Naive thymus-derived CD4-positive, alpha-beta T cell (primary cell): ENCODE results near the gene RPGRIP1. TPM values are rescaled to one million over a fixed set of nuclear protein-coding genes. Genes with fewer than 3 reads are reported as not detected.
"Not testable (repeated sequence)": the region's sequence is repeated elsewhere in the genome, so short reads cannot be mapped to it uniquely, and the experiment has no call there.

Source experiments
- ATAC-seq: fragments of 150-1000 bp; cut with Tn5 transposase; 2 replicates; pipeline ENCODE4 v1.10.0; 2021; ENCODE audit warnings: mild to moderate bottlenecking, moderate library complexity
- CTCF ChIA-PET: fragments of 350-600 bp; sonication (Branson Sonifier 250); formaldehyde crosslinking; loops from one replicate; lab custom pipeline; 2021; ENCODE audit warnings: antibody characterized with exemption; lab: Charles Lee
- POLR2A ChIA-PET: fragments of 350-600 bp; sonication (Branson Sonifier 250); formaldehyde crosslinking; loops from one replicate; lab custom pipeline; 2021; ENCODE audit warnings: antibody characterized with exemption, inconsistent platforms; lab: Charles Lee
- DNase-seq, 9 donors: peaks; one replicate each; pipeline versions ENCODE4 v3.0.0 to v3.0.0-alpha.2; 2020 to 2022; ENCODE audit warnings: mixed read lengths in 1 of 9
- H3K27ac ChIP-seq: one replicate; pipeline ENCODE4 v1.7.0; 2013; ENCODE audit warnings: mild to moderate bottlenecking, low read depth, low read length, moderate library complexity
- H3K27me3 ChIP-seq, 2 donors: one replicate each; pipeline ENCODE4 v1.7.0; 2013; ENCODE audit warnings: low read length in 2 of 2, mild to moderate bottlenecking in 2 of 2, moderate library complexity in 2 of 2; ENCODE audit not compliant: control insufficient read depth in 2 of 2, insufficient read depth in 2 of 2
- H3K36me3 ChIP-seq, 3 experiments: 1 replicate in 2 of 3; 2 replicates in 1 of 3; pipeline ENCODE4 v1.7.0; 2013; ENCODE audit warnings: low read length in 3 of 3, mild to moderate bottlenecking in 3 of 3, moderate library complexity in 1 of 3; ENCODE audit not compliant: insufficient read depth in 3 of 3, control insufficient read depth in 2 of 3
- H3K4me1 ChIP-seq, 2 donors: one replicate each; pipeline ENCODE4 v1.7.0; 2013; ENCODE audit warnings: low read length in 2 of 2, mild to moderate bottlenecking in 2 of 2, moderate library complexity in 1 of 2; ENCODE audit not compliant: control insufficient read depth in 2 of 2, insufficient read depth in 2 of 2
- H3K4me3 ChIP-seq: 2 replicates; pipeline ENCODE4 v1.7.0; 2013; ENCODE audit warnings: mild to moderate bottlenecking, low read length
- H3K9me3 ChIP-seq, 3 experiments: 1 replicate in 2 of 3; 2 replicates in 1 of 3; pipeline ENCODE4 v1.7.0; 2013; ENCODE audit warnings: low read length in 3 of 3; ENCODE audit not compliant: control insufficient read depth in 2 of 3
- H3K27ac Mint-ChIP-seq, 9 donors: one replicate each; pipeline ENCODE4 v1.8.0; 2020 to 2022; ENCODE audit warnings: mixed read lengths in 9 of 9, mild to moderate bottlenecking in 8 of 9, moderate library complexity in 5 of 9, inconsistent platforms in 2 of 9
- H3K27me3 Mint-ChIP-seq, 5 donors: one replicate each; pipeline ENCODE4 v1.8.0; 2021 to 2022; ENCODE audit warnings: mixed read lengths in 5 of 5, mild to moderate bottlenecking in 1 of 5
- H3K36me3 Mint-ChIP-seq, 5 donors: one replicate each; pipeline ENCODE4 v1.8.0; 2020 to 2022; ENCODE audit warnings: mixed read lengths in 5 of 5, mild to moderate bottlenecking in 3 of 5, inconsistent platforms in 1 of 5
- H3K4me1 Mint-ChIP-seq, 7 donors: one replicate each; pipeline ENCODE4 v1.8.0; 2020 to 2022; ENCODE audit warnings: mixed read lengths in 7 of 7, mild to moderate bottlenecking in 3 of 7, inconsistent platforms in 1 of 7
- H3K4me3 Mint-ChIP-seq, 10 donors: one replicate each; pipeline ENCODE4 v1.8.0; 2020 to 2022; ENCODE audit warnings: mild to moderate bottlenecking in 10 of 10, mixed read lengths in 10 of 10, moderate library complexity in 6 of 10, inconsistent platforms in 2 of 10
- H3K9me3 Mint-ChIP-seq, 11 donors: one replicate each; pipeline ENCODE4 v1.8.0; 2020 to 2022; ENCODE audit warnings: mixed read lengths in 11 of 11, mild to moderate bottlenecking in 4 of 11, inconsistent platforms in 1 of 11, moderate library complexity in 1 of 11
- intact Hi-C, 2 donors: fragments of 100-400 bp; cut with micrococcal nuclease; formaldehyde crosslinking; loops; one replicate each; pipeline ENCODE4 v1.15.1; 2023
- polyA plus RNA-seq, 2 donors: library from polyadenylated mRNA; unstranded; fragments of 300-500 nt; fragmentation: Illumina TruSeq; gene quantifications; one replicate each; pipeline ENCODE4 v1.2.3, GENCODE V29; 2021
- total RNA-seq, 6 experiments: library from RNA in 5 of 6; stranded (reverse) in 5 of 6; gene quantifications; 1 replicate in 5 of 6; 2 replicates in 1 of 6; pipeline ENCODE4 v1.2.3 and lab custom pipeline; 2021 to 2026

Gene RPGRIP1
- total and polyA plus RNA-seq, 7 experiments from 2014 or later: 0.24 to 1.5 TPM; not detected in 5

DNA sequence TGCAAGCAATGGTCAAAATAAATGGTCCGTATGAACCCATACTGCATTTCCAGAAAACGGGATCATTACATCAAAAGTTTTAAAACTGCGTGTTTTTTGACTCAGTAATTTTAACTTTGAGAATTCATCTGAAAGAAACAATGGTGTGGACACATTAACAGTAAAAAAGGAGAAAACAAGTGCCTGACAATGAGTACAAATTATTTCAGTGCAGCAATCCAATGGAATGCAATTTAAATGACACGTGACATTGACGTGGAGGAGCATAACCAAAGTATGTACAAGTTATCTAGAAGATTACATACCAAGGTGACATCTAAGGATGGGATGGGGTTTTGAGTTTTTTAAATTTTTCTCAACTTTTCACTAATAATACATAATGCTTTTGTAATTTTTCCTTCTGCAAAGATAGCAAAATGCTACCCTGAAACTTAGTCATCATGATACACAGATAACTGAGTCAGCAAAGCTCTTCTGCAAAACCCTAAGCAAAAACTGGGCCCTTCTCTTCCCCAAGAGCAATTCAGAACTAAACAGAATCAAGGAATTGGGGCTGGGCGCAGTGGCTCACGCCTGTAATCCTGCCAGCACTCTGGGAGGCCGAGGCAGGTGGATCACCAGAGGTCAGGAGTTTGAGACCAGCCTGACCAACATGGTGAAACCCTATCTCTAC lies 31.0 kb upstream of the RPGRIP1 start:
- H3K36me3 ChIP-seq: peaks cover 0 to 45% (median 4%) of the 10 kb centered on the region in 3 experiments
- no peak overlapping the region for H3K4me3 ChIP-seq
- CTCF ChIA-PET: interaction anchor here (0.6 kb wide), 2 partner anchors 112 to 473 kb away, joined by 3 to 5 read pairs; no protein-coding TSS in a partner anchor
- peaks cover 8 to 40% of the 10 kb centered on the region in 2 donors for H3K4me1 ChIP-seq
- no peaks in the 10 kb centered on the region for H3K27me3 Mint-ChIP-seq
- POLR2A ChIA-PET: no interaction called here
- H3K27ac Mint-ChIP-seq: peak overlapping the region in 5 of 9 donors; percentile 21 to 65 (median 38)
- intact Hi-C loops: no loop called here
- peak overlapping the region in 2 of 10 donors; percentile 3 to 6 for H3K4me3 Mint-ChIP-seq
- peaks cover 0 to 58% (median 37%) of the 10 kb centered on the region in 5 donors for H3K36me3 Mint-ChIP-seq
- no peaks in the 10 kb centered on the region for H3K9me3 ChIP-seq
- ATAC-seq (no peak), DNase-seq (no peak)
- no peaks in the 10 kb centered on the region for H3K27me3 ChIP-seq
- no peak overlapping the region for H3K27ac ChIP-seq
- peaks cover 32 to 78% (median 62%) of the 10 kb centered on the region in 7 donors for H3K4me1 Mint-ChIP-seq
- peaks cover 0 to 1% (median 0%) of the 10 kb centered on the region in 11 donors for H3K9me3 Mint-ChIP-seq

DNA sequence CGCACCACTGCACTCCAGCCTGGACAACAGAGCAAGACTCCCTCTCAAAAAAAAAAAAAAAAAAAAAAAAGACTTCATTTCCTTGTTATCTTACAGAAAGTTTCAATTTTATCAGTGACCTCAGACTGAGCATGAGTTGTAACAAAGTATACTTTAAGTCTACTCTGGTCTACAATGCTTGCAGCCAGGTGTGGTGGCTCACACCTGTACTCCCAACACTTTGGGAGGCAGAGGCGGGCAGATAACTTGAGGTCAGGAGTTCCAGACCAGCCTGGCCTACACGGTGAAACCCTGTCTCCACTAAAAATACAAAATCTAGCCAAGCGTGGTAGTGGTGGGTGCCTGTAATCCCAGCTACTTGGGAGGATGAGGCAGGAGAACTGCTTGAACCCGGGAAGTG lies 28.7 kb upstream of the RPGRIP1 start:
- H3K27me3 ChIP-seq: no peaks in the 10 kb centered on the region
- CTCF ChIA-PET: no interaction called here
- no peak overlapping the region for H3K27ac ChIP-seq
- Mint-ChIP-seq H3K9me3 (peaks cover 0 to 1% (median 0%) of the 10 kb centered on the region in 11 donors), H3K27ac (peak overlapping the region in 4 of 9 donors; percentile 43 to 84 (median 64)), H3K4me3 (peak overlapping the region in 2 of 10 donors; percentile 4 to 19), H3K27me3 (no peaks in the 10 kb centered on the region), H3K4me1 (peaks cover 37 to 86% (median 65%) of the 10 kb centered on the region in 7 donors), H3K36me3 (peaks cover 0 to 60% (median 41%) of the 10 kb centered on the region in 5 donors)
- POLR2A ChIA-PET: interaction anchor here (0.5 to 0.8 kb wide), 2 partner anchors 14 to 43 kb away, joined by 3 to 4 read pairs; no protein-coding TSS in a partner anchor
- DNase-seq: no peak
- H3K4me3 ChIP-seq: no peak overlapping the region
- peaks cover 17 to 52% of the 10 kb centered on the region in 2 donors for H3K4me1 ChIP-seq
- intact Hi-C loops: loop anchor here in 1 of 2 donors (2.0 kb wide), 1 partner anchor 14 kb away; no protein-coding TSS in a partner anchor
- no peak for ATAC-seq
- H3K9me3 ChIP-seq: no peaks in the 10 kb centered on the region
- peaks cover 0 to 43% (median 4%) of the 10 kb centered on the region in 3 experiments for H3K36me3 ChIP-seq

DNA sequence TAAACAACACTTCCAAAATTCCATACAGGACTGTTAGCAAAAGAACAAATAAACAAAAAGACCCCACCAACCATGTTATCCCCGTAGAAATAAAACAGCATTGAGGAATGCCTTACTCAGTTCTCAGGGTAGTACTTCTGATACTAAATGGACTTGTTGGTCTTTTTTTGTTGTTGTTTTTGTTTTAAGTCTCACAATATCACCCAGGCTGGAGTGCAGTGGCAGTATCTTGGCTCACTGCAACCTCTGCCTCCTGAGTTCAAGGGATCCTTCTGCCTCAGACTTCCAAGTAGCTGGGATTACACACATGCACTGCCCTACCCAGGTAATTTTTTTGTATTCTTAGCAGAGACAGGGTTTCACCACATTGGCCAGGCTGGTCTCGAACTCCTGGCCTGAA lies 27.7 kb upstream of the RPGRIP1 start:
- Mint-ChIP-seq H3K27me3 (no peaks in the 10 kb centered on the region), H3K27ac (peak overlapping the region in 7 of 9 donors; percentile 21 to 84 (median 63)), H3K36me3 (peaks cover 3 to 57% (median 41%) of the 10 kb centered on the region in 5 donors), H3K9me3 (peaks cover 0 to under 1% (median 0%) of the 10 kb centered on the region in 11 donors), H3K4me3 (peak overlapping the region in 5 of 10 donors; percentile 21 to 49 (median 39)), H3K4me1 (peaks cover 36 to 86% (median 67%) of the 10 kb centered on the region in 7 donors)
- POLR2A ChIA-PET: interaction anchor here (1.2 kb wide), 1 partner anchor 13 kb away, joined by 6 read pairs; no protein-coding TSS in a partner anchor
- peaks cover 26 to 55% of the 10 kb centered on the region in 2 donors for H3K4me1 ChIP-seq
- ATAC-seq (no peak), DNase-seq (no peak)
- no peaks in the 10 kb centered on the region for H3K27me3 ChIP-seq
- no peak overlapping the region for H3K27ac ChIP-seq
- intact Hi-C loops: no loop called here
- H3K9me3 ChIP-seq: no peaks in the 10 kb centered on the region
- H3K36me3 ChIP-seq: peaks cover 0 to 42% (median 6%) of the 10 kb centered on the region in 3 experiments
- CTCF ChIA-PET: no interaction called here
- H3K4me3 ChIP-seq: no peak overlapping the region

- Histone ChIP-seq H3K36me3 (peaks cover 11 to 52% (median 15%) of the 10 kb centered on the region in 3 experiments), H3K4me3 (no peak overlapping the region), H3K27ac (no peak overlapping the region), H3K4me1 (peaks cover 41 to 59% of the 10 kb centered on the region in 2 donors), H3K27me3 (no peaks in the 10 kb centered on the region), H3K9me3 (no peaks in the 10 kb centered on the region)
- peaks cover 46 to 84% (median 65%) of the 10 kb centered on the region in 7 donors for H3K4me1 Mint-ChIP-seq
- peak overlapping the region in 9 of 10 donors; percentile 32 to 68 (median 54) for H3K4me3 Mint-ChIP-seq
- CTCF ChIA-PET: interaction anchor here (0.6 to 1.1 kb wide), 2 partner anchors 13 to 124 kb away, joined by 3 to 5 read pairs; no protein-coding TSS in a partner anchor
- no peak for ATAC-seq
- peaks cover 4 to 53% (median 44%) of the 10 kb centered on the region in 5 donors for H3K36me3 Mint-ChIP-seq
- DNase-seq: no peak
- peak overlapping the region in 8 of 9 donors; percentile 5 to 81 (median 56) for H3K27ac Mint-ChIP-seq
- intact Hi-C loops: loop anchor here in 1 of 2 donors (2.0 kb wide), 1 partner anchor 15 kb away; no protein-coding TSS in a partner anchor
- peaks cover 0 to 2% (median 0%) of the 10 kb centered on the region in 11 donors for H3K9me3 Mint-ChIP-seq
- no peaks in the 10 kb centered on the region for H3K27me3 Mint-ChIP-seq
- POLR2A ChIA-PET: interaction anchor here (0.6 to 5.1 kb wide), 7 partner anchors 10 to 786 kb away, joined by 3 to 75 read pairs (median 8); no protein-coding TSS in a partner anchor
Observed at GRCh38 chr14:21255385-21256101, 24.3 kb upstream of the RPGRIP1 start.

DNA sequence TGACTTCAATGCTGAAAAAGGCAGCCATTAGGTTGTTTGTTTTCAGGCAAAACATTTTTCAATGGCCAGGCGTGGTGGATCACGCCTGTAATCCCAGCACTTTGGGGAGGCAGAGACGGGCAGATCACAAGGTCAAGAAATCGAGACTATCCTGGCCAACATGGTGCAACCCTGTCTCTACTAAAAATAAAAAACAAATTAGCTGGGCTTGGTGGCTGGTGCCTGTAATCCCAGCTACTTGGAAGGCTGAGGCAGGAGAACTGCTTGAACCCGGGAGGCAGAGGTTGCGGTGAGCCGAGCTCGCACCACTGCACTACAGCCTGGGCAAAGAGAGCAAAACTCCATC lies 23.8 kb upstream of the RPGRIP1 start:
- H3K27me3 Mint-ChIP-seq, H3K9me3 Mint-ChIP-seq, H3K27ac ChIP-seq, ATAC-seq, DNase-seq, H3K4me3 ChIP-seq, H3K27me3 ChIP-seq, H3K9me3 ChIP-seq: not testable (repeated sequence)
- Mint-ChIP-seq H3K36me3 (peaks cover 4 to 49% (median 41%) of the 10 kb centered on the region in 5 donors), H3K4me1 (peaks cover 49 to 83% (median 64%) of the 10 kb centered on the region in 7 donors), H3K27ac (peak overlapping the region in 7 of 9 donors; percentile 5 to 81 (median 55)), H3K4me3 (peak overlapping the region in 9 of 10 donors; percentile 3 to 72 (median 54))
- ChIA-PET CTCF (interaction anchor here (1.1 kb wide), 1 partner anchor 12 kb away, joined by 3 read pairs; no protein-coding TSS in a partner anchor), POLR2A (interaction anchor here (2.1 to 5.1 kb wide), 4 partner anchors 9 to 25 kb away, joined by 7 to 75 read pairs (median 10); no protein-coding TSS in a partner anchor)
- Histone ChIP-seq H3K36me3 (peaks cover 11 to 56% (median 12%) of the 10 kb centered on the region in 3 experiments), H3K4me1 (peaks cover 45 to 61% of the 10 kb centered on the region in 2 donors)
- intact Hi-C loops: loop anchor here in 1 of 2 donors (2.0 kb wide), 1 partner anchor 15 kb away; no protein-coding TSS in a partner anchor
